Glomerular visceral epithelial cell (primary cell): ENCODE measurements around the gene MROH2A.
"Not testable (repeated sequence)": the region's sequence is repeated elsewhere in the genome, so short reads cannot be mapped to it uniquely, and the experiment has no call there.

Source experiments
- DNase-seq: peaks from one replicate; pipeline ENCODE4 v3.0.0-alpha.2; 2016; ENCODE audit errors: extremely low spot score

MROH2A gene

DNA sequence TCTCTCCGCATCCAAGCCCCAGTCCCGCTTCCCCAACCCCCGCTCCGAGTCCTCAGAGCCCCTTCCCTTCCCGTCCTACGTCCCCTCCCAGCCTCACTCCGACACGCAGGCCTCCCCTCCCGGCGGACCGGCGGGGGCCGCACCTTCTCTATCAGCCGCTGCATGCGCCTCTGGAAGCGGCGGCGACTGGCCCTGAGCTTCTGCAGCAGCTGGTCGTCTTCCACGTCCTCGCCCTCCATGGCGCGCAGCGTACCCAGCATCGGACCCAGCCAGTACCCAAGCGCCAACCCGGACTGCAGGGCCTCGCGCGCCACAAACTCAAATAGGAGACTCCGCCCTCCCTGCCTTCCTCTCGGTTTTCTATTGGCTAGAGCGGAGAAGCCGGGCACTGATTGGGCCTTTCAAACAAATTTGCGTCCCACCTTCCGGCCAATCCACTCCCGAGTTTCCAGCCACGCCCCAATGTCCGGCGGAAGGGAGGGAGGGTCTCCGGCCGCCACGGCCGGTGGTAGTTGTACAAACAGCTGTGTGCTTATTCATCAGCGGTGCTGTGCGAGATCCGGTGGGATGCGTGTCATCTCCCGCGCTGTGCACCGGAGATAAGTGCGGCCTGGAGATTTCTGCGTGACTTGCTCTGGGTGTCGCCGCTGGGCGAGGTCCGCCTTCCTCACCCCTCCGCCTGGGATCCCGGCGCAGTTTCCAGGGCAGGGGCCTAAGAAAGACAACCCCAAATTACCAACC is 76.3 kb downstream of the MROH2A start, which contains the start of gene HJURP:
HJURP (minus strand) TSS at position 295 of the 741 bp plus-strand sequence; CDS start at position 260, 35 bp downstream.
- DNase-seq, result peak; percentile 98

DNA sequence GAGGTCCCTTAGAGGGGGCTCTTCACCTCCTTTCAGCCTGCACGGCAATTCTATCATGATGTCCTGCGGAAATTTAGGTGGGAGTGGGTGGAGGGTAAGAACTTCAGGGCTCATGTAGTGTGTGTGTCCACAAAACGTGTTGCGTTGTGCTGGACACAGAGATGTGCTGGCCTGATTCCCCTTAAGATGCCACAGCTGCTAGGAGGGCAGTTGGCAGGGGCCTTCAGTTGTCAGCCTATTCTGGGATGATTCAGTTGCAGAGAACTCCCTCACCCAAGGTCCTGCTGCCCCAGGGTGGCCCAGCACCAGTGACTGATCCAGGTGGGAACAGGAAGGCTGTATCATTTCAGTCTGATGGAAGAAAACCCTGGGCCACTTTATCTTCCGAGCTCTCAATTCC is 77.2 kb downstream of the MROH2A start:
- no peak for DNase-seq

DNA sequence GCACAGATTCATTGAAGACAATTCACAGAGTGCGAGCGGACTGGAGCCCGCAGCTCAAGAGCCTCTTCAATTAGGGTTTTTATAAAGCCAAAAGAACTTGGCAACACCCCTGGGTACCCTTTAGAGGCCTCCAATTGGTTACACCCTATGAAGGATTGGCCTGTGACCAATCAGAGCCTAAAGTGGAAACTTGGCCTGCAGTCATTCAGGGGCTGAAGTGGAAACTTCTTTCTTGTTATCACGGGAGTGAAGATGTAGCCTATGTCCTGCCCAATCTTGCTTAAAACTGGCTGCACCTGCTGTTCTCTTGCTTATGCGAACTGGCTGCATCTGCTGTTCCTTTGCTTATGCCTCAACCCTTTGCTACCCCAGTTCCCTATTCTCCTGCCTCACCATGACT is 78.1 kb downstream of the MROH2A start:
- DNase-seq, result no peak

DNA sequence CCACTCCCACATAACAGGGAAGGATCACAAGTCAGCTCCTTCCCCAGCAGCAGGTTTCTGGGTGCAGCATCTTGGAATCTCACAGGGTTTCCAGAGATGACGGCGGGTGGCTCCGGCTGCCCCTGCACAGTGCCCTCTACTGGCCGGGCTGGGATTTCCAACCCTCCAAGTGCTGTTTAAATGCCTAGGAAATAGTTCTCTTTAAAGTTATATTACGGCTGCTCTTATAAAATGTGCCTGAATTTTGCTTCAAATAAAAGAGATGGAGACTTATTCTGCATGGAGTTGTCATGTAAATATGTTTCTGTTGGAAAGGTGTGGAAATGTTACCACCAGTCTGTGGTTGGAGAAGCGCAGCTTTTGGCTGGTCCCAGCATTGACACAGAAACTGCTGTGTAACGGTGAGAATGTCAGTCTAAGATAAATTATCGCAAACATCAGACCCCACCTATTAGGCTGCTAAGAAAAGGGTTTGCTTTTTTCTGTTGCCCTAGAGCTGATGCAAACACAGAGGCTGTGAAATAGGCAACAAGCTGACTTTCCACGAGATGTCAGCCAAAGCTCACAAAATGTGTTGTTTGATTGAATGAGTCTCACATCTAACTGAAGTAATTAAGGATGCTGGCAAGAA is 79.5 kb downstream of the MROH2A start:
- no peak for DNase-seq

DNA sequence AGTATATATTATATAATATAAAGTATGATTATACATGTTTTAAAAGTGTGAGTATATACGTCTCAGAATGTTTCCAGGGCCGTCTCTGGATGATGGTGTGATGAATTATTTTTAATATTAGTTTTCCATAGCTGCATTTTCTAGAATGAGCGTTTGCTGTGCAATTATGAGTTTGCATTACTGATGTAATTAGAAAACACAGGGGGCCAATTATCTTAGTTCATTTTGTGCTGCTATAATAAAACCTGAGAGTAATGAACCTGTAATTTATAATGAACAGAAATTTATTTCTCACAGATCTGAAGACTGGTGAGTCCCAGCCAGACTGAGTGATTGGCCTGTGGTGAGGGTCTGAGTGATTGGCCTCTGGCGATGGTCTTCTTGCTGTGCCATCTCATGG is 80.2 kb downstream of the MROH2A start:
- DNase-seq, result no peak

DNA sequence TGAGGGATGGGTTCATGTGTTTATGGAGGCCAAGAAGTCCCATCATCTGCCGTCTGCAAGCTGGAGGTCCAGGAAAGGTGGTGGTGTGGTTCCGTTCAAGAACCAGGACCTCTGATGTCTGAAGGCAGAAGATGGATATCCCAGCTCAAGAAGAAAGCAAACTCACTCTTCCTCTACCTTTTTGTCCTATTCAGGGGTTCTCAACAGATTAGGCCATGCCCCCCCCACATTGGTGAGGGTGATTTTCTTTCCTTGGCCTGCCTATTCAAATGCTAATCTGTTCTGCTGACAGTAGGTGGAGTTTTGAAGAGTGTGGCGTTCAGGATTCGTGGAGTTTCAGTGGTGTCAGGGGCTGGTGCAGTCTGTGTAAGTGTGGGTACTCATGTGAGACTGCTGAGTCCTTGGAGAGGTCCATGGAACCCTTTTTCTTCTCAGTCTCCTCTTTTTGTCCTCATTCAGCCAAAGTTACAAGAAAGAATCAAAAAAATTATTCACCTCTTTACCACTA is 84.2 kb downstream of the MROH2A start:
- no peak for DNase-seq

DNA sequence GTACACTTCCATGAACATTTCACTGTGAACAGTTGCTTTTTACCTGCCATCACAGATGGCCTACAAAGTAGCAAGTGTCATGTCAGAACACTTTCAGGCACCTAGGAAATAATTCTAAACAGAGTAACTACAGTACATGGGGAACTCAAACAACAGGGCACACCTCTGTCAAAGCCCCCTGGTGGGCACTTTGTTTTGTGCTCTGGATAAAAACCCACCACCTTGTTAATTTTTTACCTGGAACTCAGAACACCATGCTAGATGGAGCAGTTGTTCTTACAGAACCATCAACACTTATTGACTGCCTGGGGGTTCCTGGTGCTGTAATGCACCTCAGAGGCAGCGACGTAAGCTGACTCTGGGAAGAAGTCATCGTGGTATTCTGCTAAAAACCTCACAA is 87.7 kb downstream of the MROH2A start:
- DNase-seq, result no peak

DNA sequence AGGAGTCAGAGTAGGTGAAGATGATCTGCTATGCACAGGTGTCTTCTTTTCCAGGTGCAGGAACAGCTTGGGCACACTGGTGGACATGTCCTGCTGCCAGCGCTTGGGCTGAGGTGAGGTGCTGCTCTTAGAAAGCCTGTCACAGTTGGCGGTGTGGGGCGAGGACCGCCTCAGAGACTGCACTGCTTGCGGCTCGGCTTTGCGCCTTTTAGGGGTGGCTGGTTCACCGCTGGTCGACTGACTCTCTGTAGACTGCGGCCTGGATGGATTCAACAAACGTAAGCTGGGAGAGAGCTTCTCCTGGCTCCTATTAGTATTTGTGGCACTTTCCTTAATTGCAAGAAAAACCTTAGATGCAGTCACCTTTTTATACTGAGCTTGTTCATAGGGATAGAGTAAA is 88.3 kb downstream of the MROH2A start:
- no peak for DNase-seq

DNA sequence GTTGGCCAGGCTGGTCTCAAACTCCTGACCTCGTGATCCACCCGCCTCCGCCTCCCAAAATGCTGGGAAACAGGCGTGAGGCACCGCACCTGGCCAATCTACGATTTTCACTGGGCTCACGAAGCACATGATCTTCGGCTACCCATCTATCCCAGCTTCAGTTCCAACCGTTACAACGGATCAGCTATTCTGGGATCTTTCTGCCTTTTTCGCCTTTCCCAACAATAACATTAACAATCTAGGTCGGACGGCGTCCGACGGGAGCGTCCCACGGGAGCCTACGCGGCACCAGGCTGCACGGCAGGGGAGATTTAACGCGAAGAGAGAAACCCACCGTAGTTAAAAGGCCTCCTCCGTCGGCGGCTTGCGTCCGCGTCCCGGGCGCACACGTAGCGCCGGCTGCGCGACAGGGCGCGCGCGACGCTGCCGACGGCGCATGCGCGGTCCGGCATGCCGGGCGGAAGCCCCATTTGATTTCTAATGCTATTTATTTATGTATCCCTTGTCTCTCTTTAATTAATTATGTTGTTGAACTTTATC is 89.9 kb downstream of the MROH2A start, which contains the start of gene MSL3B:
MSL3B (minus strand) TSS at position 394 of the 540 bp plus-strand sequence.
- DNase-seq, result peak; percentile 46

DNA sequence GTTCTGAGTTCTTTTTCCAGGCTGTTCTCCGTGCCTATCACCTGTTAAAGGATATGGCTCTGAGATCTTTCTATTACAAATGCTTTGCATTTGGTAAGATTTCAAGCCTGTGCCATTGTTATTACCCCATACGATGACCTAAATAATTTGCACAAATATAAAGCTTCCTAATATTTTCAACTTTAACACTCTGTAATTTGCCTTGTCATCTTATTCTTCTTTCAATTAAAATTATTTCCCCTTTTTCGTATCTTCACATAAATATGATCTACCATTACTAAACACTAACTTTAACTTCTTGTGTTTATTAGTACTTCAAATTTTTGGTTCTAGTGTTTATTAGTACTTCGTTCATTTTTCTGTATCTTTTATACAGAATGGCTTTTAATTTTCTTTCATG is 93.3 kb downstream of the MROH2A start:
- DNase-seq, result no peak

DNA sequence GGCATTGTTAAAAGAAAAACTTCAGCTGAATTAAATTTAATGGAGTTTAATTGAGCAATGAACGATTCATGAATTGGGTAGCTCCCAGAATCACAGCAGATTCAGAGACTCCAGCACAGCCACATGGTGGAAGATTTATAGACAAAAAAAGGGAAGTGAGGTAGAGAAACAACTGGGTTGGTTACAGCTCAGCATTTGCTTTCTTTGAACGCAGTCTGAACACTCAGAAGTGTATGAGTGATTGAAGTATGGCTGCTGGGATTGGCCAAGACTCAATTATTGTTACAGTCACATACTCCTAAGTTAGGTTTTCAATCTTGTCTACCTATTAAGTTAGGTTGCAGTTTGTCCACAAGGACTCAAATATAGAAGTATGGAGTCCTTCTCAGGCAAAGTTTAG is 94.0 kb downstream of the MROH2A start:
- DNase-seq, result not testable (repeated sequence)

DNA sequence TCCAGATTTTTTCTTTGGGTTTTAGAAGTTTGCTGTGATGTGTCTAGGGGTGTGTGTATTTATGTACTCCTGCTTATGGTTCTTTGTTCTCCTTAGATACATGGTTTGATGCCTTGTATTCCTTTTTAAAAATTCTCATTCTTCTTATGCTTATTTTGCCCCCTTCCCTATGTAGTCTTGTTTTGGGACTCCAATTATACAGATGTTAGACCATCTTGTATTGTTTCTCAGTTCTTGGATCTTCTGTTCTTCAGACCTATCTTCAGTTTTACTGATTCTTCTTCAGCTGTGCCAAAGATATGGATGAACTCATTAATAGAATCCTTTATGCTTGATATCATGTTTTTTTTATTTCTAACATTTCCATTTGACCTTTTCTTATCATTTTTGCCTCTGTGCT is 104.2 kb downstream of the MROH2A start:
- no peak for DNase-seq
